GM21360 (cell line): Measurements from ENCODE around the gene KRTAP23-1.

Source experiments
- ATAC-seq: cut with Tn5 transposase; IDR thresholded peaks from one replicate; pipeline ENCODE4 v1.9.1; 2021; ENCODE audit warnings: mild to moderate bottlenecking, moderate library complexity; ENCODE audit not compliant: unreplicated experiment

Gene KRTAP23-1, protein sequence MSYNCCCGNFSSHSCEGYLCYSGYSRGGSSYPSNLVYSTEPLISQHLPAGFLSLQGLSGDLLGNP

GRCh38 chr21:30348506-30348905, at the start of gene KRTAP23-1:
TSS of gene KRTAP23-1 (minus strand) at chr21:30348606. CDS start at chr21:30348606, 0 bp downstream.
- ATAC-seq: no peak

DNA sequence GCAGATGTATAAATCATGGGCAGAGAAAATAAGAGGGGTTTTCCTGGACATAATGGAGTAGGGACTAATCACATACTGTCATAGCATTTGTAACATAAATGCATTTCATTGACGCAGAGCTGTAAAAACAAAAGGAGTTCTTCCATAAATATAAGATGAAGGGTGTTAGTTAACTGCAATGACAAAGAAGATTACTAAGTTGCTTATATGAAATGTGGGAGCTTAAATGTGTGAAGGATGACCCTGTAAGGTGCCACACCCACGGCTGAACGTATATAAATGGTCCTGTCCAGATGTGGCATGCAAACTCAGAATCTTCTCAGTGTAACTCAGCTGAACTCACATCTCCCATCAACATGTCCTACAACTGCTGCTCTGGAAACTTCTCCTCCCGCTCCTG, 47.3 kb upstream of the KRTAP23-1 start, which contains the start of gene KRTAP13-1:
KRTAP13-1 (plus strand) TSS at position 301 of the 400 bp plus-strand sequence; CDS start at position 357, 56 bp downstream.
- ATAC-seq: no peak

GRCh38 chr21:30391492-30392025, 43.2 kb upstream of the KRTAP23-1 start:
- no peak for ATAC-seq

- no peak for ATAC-seq
Observed at GRCh38 chr21:30382201-30382600, 33.8 kb upstream of the KRTAP23-1 start.

DNA sequence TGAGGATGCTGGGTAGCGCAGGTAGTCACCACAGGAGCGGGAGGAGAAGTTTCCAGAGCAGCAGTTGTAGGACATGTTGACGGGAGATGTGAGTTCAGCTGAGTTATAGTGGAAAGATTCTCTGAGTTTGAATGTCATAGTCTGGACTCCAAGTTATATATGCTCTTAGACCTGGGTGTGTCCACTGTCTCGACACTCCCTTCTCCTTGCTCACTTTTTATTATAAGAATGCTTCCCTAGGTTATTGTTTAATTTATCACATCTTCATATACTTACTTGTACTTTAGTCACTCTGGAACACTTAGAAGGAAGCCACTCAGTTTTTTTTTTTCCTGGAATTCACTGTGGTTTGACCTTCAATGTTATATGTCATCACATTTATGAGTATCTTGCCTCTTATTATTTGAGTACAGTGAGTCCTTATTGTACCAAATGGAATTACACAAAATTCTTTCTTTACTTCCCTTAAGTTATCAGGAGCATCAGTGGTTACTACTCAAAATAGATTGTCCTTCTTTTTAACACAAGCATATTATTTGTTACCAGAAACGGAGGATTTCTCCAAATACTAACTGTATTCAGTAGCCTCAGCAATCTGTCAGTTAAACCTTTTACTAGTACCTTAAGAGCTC, 23.8 kb upstream of the KRTAP23-1 start, which contains the start of gene KRTAP13-2:
KRTAP13-2 (minus strand) TSS at position 133 of the 632 bp plus-strand sequence; CDS start at position 75, 58 bp downstream.
- no peak for ATAC-seq

- ATAC-seq: no peak
Observed at GRCh38 chr21:30355906-30356305, 7.5 kb upstream of the KRTAP23-1 start.

DNA sequence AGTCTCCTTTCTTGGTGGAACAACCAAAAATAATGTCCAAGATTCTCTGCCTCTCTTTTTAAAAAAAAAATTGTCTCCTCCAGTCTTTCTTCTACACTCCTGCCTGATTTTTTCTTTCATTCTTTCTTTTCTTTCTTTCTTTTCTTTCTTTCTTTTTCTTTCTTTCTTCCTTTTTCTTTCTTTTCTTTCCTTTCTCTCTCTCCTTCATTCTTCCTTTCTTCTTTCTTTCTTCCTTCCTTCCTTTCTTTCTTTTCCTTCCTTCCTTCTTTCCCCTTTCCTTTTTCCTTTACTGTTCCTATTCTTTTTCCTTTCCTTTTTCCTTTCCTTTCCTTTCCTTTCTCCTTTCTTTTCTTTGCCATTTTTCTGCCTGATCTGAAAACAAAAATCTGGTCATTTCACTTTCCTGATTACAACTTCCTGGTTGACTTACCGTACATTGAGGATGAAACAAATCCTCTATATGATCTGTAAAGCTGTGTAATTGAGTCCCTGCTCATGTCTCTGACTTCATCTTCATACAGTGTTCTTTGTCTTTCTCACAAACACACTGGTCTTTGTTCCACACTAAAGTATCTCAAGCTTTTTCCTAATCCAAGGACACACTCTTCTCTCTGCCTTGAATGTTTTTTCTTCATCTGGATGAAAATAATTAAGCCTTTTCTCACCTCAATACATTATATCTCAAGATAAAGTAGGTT, 6.1 kb upstream of the KRTAP23-1 start:
- no peak for ATAC-seq

DNA sequence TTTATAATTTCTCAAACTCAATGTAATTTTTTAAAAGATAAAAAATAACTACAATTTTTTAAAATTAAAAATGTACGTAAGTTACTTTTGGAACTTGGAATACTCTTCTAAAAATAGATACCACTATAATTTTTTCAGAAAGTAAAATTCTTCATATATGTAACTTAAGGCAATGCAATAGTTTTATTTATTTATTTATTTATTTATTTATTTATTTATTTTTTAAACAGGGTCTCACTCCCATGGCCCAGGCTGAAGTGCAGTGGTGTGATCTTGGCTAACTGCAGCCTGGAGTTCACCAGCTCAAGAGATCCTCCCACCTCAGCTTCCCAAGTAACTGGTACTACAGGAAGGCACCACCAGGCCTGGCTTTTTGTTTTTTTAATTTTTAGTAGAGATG, 3.1 kb upstream of the KRTAP23-1 start:
- no peak for ATAC-seq

- no peak for ATAC-seq
Observed at GRCh38 chr21:30349572-30349971, 1.2 kb upstream of the KRTAP23-1 start.

DNA sequence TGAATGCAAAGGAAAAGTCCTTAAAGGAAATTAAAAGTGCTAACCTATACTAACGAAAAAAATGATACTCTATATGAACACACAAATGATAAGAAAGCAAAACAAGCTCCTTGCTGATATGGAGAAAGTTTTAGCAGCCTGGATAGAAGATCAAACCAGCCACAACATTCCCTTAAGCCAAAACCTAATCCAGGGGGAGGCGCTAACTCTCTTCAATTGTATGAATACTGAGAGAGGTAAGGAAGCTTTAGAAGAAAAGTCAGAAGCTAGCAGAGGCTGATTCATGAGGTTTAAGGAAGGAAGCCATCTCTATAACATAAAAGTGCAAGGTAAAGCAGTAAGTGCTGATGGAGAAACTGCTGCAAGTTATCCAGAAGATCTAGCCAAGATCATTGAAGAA, 3.4 kb downstream of the KRTAP23-1 start:
- ATAC-seq: no peak

GRCh38 chr21:30340714-30341573, 7.5 kb downstream of the KRTAP23-1 start:
- no peak for ATAC-seq

DNA sequence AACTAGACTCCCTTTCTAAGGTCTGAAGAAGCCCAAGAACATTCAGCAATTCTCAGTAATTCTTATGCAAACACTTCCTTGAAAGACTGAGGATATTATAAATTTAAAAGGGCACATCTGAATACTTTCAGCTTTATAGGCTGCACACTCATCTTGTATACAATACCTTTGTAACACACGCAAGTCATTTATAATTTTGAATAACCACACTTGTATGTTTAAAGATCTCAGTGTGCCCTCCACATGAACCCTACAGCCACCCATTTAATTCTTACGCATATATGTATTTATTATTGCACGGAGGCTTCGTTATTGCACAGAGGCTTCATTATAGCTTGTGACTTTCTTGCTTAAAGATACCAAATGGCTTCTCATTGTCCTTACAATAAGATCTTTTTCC, 9.7 kb downstream of the KRTAP23-1 start:
- ATAC-seq: no peak

DNA sequence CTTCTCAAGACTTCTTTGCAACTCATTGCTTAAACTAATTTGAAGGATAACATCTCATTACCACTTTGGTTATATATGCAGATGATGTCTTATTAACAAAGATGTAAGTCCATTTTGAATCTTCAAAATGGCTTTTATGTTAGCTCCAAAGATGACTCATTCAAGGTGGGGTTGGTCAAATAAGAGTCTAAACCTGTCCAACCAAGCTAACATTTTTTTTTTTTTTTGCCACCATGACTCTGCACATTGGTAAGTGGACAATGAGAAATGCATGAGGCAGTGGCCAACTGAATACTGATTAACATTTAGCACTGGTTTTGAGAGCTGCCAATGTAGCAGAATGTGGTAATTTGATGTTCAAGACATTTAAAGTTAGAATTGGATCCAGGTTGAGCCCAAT, 10.6 kb downstream of the KRTAP23-1 start:
- ATAC-seq: no peak

GRCh38 chr21:30337276-30337744, 11.1 kb downstream of the KRTAP23-1 start, which contains the start of gene KRTAP27-1:
TSS of gene KRTAP27-1 (minus strand) at chr21:30337694. CDS start at chr21:30337668, 26 bp downstream.
- no peak for ATAC-seq

DNA sequence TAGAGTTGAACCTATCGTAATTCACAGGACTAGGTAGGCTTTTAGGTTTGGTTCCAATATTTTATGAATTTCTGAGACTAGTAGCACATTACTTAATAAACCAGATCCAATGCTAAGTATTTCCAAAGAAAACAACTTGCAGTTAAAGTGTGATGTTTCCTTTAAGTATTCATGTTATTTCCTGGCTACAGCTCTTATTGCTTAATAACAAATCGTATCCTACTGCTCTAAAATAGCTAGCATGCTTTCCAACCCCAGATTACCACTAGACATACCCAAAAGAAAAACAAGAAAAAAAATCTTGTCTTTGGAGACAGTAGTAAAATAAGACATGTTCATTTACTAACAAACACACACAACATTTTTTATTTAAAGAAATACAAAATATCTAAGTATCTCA, 11.8 kb downstream of the KRTAP23-1 start:
- ATAC-seq: no peak

DNA sequence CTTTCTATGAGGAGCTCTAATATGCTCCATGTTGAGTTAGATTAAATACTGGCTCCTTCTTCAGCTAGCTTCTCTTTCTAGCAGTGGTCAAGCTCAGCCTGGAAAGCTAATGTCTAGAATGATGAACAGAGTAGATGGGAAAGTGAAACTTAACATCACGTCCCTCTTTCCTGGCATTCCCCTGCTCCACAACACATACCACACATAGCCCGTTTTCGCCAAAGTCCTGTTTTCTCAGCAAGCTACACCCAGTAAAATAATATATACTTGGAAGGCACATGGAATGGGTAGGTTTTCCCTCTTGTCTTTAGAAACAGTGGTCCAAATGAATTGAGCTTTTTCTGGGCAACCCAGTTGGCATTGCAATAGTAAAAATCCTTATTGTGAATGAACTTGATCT, 14.7 kb downstream of the KRTAP23-1 start:
- no peak for ATAC-seq

- ATAC-seq: no peak
Observed at GRCh38 chr21:30332681-30333080, 15.7 kb downstream of the KRTAP23-1 start.

DNA sequence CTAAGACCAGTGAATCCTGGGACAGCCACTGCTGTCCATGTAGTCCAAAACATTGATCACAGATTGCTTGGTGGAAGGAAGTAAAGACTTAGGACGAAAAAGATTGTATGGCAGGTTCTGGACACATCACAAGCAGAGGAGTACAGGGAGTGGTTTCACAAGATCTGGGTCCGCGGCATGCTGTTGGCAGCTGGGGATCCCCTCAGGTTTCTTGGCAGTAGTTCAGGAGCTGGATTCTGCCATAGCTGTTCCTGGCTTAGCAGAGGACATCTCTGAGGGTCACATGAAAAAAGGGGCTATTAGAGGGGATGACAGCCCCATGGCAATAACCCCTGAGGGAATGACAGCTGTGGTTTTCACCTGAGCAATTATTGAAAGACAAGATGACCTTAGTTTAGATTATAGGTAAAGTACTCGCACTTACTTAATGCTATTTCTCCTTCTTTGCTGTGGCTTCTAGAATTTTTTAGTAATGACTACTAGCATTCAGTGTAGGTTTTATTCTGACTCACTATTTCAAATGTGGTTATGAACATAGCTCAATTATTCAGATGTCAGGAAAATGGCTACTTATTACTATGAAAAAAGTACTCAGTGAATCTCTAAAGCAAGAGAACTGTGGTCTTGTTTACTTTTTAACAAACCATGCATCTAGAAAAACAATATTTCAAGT, 19.1 kb downstream of the KRTAP23-1 start:
- ATAC-seq: no peak

DNA sequence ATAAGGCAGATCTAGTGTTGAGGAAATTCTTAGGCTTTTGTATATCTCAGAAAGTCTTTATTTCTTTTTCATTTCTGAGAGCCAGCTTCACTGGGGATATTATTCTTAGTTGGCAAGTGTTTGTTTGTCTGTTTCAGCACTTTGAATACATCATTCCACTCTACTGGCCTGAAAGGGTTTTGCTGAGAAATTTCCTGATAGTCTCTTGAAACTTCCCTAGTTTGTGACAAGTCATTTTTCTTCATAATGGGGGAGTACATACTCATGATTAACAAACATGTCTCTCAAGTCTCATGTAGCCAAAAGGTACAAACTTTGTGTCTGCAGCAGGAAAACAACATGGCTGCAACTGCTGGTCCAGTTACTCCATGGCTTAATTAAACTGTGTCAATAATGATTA, 22.0 kb downstream of the KRTAP23-1 start:
- ATAC-seq: no peak

DNA sequence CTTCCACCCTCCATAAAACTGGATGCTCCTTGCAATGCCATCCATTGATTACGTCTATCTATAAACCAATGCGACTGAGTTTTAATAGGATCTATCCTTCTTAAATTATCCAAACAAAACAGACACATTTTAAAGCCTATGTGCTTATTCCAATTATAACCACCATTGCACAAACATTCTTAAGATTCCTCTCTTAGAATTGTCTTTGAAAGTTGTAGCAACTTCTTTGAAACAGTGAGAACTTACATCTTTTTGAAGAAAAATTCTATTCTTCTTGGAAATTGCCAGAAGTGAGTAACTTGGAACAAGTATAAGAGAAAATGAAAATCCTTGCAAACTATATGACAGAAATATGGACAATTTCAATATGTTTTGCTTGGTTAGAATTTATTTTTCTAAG, 28.2 kb downstream of the KRTAP23-1 start, which contains the start of gene KRTAP26-1:
KRTAP26-1 (minus strand) TSS at position 101 of the 400 bp plus-strand sequence. CDS start 280 bp downstream, outside the sequence.
- ATAC-seq: no peak
